Mucosa of gallbladder (tissue), 1 donor: Measurements from ENCODE around the gene LEO1. TPM values are rescaled to one million over a fixed set of nuclear protein-coding genes. Genes with fewer than 3 reads are reported as not detected.

Experiments
- DNase-seq: peaks from one replicate; pipeline ENCODE4 v3.0.0-alpha.2; 2020; ENCODE audit warnings: low spot score
- total RNA-seq: library from RNA; stranded (reverse); gene quantifications from one replicate; pipeline ENCODE4 v1.2.1, GENCODE V29; 2021
- donor health status: DM: no; HTN: no; CAD: no.

The LEO1 gene
- 18.0 TPM for total RNA-seq

DNA sequence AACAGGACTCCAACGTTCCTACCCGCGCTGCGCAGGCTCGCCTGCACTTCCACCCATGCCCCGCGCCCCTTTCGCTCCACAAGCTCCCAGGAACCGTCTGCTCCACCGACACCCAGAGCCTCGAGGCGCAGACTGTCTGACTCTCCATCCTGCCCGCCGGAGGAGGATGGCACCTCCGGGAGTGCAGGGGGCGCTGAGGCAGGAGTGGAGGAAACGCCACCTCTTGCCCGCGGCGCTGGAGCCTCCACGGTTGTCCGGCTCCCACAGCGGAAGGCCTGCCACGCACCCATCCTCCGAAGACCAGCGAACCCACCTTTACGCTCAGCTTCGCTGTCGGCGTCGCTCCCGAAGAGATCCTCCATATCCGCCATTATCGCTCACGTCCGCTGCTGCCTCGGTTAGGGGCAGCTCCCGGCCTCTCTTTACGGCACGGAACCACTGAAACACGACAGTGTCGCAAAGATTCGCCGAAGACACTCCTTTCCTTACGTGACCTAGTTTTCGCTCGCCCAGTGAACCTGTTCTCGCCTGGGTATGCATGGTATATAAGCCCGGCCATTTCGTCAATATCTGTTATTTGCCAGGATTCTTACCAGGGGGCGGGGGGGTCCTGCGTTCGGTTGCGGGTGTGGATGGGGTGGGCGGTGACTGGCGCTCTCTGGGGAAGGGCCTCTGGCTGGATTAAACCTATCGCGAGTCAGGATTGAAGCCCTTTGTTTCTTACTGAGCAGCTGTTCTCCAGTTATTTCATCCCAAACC is at the start of gene LEO1:
LEO1 (minus strand) TSS at position 404 of the 759 bp plus-strand sequence; CDS start at position 371, 33 bp downstream.
- peak; percentile 95 for DNase-seq

DNA sequence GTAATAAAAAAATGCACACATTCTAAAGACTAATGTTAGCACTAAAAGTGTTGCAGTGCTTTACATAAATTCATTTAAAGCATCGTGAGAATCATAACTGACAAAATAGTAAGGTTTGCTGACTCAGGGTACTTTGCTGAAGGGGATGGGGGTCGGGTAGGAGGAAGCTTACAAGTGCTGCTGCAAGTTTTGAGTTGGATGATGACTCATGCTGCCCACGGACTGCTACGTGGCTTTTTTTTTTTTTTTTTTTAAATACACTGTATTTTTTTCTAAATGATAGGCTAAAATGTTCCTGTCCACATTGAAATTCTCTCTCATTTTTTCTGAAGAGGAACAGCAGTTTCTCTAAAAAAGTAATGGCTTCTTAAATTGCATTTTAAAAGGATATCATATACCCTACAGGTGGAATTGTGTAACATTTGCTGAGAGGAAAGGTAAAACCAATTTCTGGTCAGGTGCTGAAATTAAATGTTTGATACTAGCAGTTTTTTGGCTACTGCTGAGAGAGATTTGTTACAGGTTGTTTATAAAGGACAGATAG is 49.6 kb upstream of the LEO1 start:
- peak; percentile 52 for DNase-seq

DNA sequence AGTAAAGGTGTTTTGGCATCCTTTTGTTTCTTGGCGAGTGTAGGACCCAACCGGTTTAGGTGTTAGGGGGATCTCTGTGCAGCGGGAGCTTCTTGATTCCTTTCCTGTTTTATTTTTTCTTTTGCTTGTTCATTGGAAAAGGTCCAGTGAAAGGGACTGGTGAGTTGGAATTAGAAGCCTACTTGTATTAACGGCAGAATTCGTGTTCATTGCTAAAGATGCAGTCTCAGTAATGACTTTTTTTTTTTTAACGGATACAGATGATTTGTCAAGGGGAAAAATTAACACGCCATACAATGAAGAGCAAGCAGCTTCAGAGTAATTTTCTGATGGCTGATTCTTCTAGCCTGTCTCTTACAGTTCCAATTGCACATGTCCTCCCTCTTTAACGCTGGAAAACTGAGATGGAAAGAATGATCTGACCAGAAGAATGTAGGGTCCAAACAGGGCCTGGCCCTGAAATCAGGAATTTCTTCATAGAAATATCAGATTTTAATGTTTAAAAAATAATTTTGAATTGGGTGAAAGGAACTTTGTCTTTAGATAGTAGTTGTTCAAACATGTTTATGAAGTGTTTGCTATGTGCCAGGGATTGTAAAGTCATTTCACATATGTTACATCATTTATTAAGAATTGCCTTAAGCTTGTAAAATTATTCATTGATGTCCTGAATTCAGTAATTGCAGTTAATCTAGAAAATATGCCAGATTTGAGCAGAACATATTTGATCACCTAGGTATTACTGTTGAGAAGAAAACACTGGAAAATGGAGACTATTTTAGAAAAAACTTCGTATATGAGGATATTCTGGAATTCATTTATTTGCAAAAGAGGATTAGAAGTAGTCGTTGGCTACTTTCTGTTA is 48.9 kb upstream of the LEO1 start:
- no peak for DNase-seq

DNA sequence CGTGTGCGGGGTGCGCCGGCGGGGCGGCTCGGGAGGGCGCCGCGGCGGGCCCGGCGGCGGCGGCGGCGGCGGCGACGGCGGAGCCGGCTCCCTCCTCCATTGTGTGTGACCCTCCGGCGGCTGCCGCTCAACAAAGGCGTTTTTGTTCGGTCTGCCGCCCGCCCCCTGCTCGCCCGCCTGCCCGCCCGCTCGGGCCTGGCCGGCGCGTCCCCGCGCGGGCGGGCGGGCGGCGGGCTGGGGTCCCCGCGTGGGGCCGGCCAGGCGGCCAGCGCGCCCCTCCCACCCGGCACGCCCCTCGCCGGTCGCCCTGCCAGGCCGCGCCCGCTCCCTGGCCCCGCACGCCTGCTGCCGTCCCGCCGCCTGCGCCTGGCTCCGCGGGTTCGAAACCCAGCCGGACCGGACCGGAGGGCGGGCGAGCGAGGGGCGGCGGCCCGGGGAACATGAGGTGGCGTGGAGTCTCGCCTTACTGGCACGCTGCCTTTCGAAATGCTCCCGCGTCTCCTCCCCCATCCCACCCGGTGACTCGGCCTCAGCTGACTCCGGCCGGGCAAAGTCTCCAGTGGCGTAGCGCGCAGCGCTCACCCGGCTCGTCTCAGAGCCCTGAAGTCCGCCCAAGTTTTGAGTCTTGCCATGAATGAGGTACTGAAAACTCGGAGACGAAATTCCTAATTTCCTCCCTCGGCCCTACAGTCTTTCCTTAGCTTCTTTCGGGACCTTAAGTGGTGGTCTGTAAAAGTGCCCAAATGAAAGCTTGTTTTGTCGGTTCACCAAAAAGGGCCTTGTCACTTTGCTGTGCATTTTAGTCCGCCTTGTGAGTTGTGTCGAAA is 48.0 kb upstream of the LEO1 start:
- peak; percentile 87 for DNase-seq

DNA sequence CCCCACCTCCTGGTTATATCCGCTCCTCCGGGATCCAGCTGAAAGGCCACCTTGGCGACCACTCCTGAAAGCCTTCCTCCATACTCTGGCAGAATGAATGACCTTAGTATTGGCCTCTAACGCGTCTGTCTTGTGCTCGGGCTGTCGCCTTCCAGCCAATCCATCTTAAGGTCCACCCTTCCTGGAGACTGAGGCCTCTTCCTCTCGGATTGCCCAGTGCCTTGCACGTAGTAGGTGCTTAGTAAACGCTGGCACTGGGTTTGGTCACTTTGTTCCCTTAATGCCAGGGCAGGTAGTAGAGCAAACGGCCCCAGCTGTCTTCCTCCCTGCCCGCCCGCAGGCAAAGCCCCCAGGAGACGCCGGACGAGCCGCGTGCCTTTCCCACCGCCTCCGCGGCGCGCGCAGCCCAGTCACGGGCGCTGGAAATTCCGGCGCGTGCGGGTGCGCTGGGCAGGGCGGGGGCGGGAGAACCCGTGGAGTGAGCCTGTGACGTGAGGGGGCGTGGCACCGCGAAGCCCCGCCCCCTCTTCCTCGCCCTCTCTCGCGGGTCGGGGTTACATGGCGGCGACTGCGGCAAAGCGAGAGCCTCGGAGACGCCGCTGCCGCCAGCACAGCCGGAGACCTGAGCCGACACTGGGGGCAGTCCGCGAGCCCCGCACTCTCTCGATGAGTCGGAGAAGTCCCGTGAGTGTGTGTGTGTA is 47.3 kb upstream of the LEO1 start, which contains the start of gene MAPK6:
MAPK6 (plus strand) TSS at position 527 of the 701 bp plus-strand sequence. CDS start 27,242 bp downstream, outside the sequence.
- peak; percentile 95 for DNase-seq

DNA sequence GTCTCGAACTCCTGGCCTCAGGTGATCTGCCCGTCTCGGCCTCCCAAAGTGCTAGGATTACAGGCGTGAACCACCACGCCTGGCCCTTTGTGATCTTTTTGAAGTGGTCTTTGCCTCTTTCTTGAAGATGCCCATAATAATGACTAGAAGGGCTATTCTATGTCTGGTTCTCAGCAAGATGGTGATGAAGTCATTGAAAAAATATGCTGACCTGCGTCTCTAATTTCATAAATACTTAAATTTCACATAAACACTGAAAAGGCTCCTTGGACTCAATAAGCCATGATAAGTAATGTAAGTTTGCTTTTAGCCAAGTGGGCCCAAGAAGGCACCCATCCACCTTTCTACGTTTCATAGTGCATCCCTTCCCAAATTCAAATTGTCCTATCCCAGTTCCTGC is 46.7 kb upstream of the LEO1 start:
- no peak for DNase-seq

DNA sequence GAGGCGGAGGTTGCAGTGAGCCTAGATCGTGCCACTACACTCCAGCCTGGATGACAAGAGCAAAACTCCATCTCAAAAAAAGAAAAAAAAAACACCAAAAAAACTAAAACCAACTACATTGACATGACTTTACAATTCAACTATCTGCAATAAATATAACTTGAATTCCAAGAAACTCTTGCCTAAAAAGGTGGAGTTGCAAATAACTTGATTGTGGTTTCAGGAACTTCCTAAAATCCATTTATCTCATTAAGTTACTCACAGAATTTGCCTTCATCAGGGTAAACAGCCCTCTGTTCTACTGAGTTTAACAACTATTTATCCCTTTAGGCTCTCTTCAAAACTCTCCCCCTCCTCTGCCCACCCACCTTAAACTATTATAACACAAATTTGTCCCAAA is 44.7 kb upstream of the LEO1 start:
- no peak for DNase-seq

DNA sequence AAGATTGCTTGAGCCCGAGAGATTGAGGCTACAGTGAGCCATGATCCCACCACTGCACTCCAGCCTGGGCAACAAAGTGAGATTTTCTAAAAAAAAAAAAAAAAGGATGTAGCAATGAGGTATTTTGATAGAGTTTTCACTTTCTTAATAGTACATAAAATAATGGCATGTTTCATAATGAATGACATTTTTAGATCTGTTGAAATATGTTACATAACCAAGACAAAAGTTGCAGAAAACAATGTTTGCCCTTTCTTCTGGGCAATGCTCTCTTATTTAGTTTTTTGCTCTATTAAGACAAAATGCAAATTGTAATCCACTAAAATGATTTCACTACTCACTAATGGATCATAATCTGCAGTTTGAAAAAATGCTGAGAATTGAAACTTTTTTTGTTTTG is 43.0 kb upstream of the LEO1 start:
- DNase-seq, result no peak

DNA sequence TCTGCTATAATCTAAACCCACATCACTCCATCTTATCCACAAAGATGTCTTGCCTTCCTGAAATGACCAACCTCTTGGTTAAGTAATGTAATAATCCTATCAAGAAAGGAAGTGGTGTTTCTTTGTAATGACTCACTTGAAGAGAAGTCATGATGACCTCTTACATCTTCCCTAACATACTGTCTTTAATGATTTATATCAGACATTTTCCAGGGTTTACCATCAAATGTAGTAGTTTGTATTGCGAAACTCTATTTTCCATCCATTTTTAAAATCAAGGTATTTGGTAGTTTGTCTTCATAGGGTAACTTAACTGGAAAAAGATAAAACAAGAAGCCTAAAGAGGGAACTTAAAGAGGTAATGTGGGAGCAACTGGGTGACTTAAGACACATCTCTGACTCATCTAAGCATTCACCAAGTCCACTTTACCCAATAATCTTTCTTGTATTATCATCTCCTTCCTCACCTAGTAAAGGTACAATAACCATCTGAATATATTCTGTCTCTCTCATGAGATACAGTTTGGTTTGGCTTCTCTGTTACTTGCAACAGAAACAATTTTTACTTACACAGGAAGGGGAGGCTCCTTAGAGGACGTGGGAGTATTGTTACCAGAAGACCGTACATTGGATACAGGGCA is 41.7 kb upstream of the LEO1 start:
- no peak for DNase-seq

DNA sequence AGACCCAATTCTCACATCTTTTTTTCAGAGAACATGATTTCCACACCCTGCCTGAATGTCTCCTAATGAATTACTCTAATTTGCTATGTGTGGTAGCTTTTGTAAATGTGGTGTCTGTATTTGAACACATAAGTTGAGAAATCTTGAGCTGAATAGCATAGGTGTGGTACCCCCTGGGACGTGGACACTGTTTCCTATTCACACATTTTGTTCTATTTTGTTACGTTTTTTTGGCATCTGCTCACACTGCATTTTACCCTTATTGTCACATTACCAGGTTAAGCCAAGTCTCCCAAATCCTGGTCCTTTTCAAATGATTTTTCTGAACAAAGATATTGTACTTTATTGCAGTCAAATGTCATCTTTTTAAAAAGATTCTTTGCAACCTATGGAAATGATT is 40.6 kb upstream of the LEO1 start:
- no peak for DNase-seq

DNA sequence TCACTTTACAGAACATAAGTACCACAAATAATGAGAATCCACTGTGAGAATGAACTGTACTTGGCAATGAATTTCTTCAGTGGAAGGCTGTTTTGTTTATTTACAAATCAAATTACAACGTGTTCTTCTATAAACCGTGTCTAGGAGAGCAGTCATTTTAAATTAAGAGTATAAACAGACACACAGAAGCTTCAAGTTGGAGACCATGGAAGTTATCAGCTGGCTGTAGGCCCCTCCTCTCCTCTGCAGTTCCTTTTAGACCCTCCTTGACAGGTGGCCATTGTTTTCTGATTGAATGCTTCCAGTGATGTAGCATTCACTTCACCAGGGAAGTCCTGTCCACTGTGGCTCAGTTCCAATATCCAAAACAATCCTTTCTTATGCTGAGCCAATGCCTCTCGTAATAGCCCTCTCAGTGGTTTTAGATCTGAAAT is 40.1 kb upstream of the LEO1 start:
- no peak for DNase-seq

DNA sequence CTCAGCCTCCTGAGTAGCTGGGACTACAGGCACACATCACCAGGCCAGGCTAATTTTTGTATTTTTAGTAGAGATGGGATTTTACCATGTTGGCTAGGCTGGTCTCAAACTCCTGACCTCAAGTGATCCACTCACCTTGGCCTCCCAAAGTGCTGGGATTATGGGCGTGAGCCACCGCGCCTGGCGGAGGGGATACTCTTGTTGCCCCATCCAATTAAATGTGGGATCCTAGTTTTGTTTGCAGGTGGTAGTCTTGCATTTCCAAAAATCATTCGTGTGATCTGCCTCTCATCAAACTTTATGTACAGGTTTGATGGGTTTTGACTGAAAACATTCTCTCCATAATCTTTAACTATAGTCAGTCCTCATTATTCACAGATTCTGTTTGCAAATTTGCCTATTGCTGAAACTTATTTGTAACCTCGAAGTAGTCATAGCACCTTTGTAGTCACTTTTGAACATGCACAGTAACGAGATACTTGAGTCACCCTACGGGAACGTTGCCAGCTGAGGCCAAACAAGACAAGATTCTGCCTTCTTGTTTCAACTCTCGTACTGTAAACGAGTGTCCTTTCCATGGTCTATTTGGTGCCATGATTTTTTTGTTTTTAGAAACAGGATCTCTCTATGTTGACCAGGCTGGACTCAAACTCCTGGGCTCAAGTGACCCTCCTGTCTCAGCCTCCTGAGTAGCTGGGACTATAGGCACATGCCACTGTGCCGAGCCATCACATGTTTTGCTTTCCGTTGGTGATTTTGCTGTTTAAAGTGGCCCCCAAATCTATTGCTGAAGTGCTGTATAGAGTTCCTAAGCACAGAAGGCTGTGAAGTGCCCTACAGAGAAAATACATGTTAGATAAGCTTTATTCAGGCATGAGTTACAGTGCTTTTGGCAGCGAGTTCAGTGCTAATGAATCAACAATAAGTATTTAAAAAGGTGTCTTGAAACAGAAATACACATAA is 39.3 kb upstream of the LEO1 start:
- DNase-seq, result peak; percentile 56

DNA sequence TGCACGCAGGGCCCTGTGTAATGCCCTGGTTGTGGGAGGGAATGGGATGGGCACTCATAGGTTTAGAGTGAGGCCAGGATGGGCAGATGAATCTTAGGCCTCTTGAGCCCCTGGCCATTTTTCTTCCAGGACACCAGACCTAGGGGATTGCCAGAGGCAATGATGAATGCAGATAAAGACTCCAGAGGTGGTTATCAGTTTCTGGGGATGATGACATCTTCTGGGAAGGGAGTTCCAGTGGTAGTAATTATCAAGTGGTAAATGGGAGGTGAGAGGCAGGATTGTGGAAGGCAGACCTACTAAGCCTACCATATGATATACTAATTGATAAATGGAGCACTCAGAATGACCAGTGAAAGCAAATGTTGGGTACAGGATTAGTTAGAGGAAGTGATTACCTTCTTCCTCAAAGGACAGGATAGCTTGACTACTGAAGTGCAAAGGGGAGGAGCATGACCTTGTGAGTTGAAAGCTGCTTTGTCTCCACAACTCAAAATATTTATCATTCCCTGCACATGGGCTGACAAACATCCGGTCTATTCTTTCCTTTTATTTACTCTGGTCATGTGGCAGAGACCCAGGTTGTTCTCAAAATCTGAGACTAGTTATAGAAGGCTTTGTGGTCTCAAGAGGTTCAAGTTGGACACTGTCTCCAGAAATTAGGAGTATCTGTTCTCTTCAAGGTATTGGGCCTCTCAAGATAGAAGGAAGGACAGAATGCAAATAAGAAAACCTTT is 37.3 kb upstream of the LEO1 start:
- no peak for DNase-seq

DNA sequence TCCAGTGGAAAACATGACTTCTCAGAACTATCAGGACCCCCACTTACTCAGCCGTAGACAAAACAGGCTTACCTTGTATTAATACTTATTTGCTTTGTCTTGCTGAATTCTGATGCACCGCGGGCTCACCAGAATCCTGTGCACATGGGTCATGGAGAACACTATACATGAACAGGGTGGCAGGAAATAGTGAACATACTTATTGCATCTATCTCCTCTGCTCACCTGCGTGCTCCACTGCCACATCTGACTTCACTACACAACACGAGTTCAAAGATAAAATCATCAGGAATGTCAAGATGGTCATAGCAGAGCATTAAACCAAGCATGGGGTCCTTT is 36.8 kb upstream of the LEO1 start:
- no peak for DNase-seq

DNA sequence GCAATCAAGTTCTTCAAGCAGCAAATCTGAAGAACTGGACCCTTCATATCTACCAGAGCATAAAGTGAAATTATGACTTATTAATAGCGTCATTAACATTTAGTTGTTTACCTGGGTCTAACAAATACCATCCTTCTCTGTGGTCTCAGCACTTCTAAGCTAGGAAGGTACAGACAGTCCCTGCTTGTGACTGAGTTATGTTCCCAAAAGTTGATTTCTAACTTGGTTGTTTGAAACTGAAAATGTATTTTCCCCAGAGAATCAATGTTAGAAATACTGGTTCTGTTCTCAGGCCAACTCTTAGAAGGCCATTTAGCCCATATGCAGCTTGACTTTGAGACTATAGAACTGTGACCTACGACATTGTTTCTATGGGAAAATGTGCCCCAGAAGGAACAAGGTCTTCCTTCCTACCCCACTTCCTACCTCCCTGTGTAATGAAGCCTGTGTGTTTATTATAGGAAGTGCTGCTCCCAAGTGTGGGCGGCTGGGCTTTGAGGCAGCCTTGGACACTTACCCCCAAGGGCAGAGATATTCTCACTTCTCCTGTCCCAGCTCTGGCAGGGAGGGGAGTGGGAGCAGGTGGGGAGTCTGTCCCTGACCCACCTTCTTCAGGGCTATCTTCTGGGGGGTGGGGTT is 35.2 kb upstream of the LEO1 start:
- DNase-seq, result no peak

DNA sequence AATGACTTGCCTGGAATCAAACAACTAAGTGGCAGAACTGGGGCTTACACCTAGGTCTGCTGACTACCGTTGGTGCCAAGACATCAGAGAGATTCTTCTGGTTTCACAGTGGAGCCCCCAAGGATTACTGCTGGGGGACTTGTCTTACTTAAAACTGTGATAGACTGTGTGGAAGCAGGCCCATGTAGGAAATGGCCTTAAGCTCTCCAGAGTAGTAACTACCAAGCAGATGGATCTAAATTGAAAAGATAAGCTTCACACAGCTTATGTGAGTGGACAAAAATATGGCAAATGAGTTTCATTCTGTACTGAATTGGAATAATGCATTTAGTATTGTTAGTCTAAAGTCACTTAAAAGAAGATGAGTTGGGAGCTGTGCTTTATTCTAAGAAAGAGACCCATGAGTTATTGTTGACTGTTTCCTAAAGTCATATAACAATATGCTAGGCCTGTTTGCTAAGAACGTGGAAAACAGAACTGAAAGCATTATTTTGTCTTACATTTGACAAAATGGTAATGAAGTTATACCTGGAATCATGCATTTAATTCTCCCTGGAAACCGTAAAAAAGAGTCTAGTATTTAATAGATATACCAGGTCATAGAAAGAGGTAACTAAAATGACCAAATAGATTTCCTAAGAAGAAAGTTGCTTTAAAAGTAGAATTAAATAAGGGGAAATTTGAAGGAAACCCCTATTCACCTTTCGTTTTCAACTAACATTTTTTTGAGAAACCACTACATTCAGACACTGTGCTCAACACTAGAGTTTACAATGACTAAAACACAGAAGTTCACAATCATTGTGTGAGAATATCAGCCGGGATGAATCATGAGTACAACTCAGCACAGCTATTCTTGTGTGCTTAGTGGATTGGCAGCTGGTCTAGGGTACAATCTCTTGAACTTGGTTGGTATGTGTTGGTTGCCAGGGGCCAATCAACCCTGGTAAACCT is 34.4 kb upstream of the LEO1 start:
- DNase-seq, result no peak

DNA sequence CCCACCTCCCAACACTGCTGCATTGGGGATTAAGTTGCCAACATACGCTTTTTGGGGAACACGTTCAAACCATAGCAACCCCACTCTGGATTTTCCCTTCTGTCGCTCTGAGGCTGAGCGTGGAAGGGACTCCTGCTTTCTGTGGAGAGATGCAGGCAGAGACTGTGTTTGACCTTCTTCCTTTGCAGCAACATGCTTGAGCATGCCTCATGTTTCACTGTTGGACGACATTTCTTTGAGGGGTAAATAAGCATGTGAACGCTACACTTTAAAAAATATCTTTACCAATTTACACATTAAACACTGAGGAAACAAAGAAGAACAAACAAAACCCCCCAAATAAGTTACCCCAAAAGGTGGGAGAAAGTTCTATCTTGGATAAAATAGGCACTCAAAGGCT is 33.2 kb upstream of the LEO1 start:
- DNase-seq, result no peak
